Stimulated activated CD8-positive, alpha-beta memory T cell treated with anti-CD3 and anti-CD28 coated beads, Interleukin-2, amount 100 ng/mL, for 1 hour (primary cell): Measurements from ENCODE around the gene BET1L.
"Not testable (repeated sequence)": the region's sequence is repeated elsewhere in the genome, so short reads cannot be mapped to it uniquely, and the experiment has no call there.

Experiments used
- DNase-seq, 2 donors: peaks; one replicate each; pipeline ENCODE4 v3.0.0-alpha.2; 2020; ENCODE audit warnings: low read depth in 2 of 2

BET1L gene

DNA sequence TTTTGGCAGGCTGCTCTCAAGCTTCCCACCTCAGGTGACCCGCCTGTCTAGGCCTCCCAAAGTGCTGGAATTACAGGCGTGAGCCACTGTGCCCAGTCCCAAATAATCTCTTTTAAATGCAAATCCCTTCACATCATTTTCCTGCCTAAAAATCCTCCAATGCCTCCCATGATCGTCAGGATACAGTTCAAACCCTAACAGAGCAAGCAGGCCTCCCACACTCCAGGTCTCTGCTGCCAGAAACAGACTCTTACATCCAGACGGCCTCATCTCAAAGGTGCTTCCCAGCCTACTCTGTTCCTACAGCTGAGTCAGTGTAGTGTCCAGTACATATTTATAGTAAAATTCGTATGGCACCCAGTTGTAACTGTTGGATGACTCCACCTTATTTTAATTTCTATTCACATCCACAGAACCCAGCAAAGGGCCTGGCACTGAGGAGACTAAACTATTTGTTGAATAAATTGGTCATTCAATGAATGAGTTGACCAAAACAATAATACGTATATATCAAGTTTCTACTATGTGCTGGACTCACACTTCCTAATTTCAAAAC is 20.7 kb upstream of the BET1L start:
- no peak for DNase-seq

DNA sequence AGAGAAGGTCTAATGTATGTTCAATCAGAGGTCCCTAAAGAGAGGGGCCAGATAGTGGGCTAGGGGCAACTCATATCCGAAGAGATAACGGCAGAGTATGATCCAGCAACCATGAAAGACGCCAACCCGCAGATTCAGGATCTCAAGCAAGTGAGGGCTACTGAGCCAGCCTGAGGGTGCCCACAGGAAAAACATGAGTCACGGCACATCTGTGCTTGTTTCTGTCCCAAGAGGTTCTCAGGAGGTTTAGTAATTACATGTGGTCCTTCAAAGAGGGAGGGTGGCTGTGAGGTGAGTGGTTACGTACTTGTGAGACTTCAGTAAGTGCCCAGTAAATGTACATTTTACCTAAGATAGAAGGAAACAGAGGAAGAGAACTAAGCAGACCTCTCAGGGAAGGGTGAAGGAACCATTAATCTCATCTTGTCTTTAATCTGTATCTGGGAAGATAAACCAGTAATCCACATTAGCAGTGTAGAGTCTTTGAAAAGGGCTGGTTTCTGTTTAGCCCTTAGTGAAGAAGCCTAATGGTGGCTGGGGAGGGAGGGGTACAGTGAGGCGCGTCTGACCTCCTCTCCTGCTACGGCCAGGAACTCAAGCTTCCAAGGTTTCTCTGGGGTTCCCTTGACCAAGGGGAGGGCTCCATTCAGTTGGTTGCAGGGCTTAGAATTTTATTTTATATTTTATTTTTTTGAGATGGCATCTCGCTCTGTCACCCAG is 18.7 kb upstream of the BET1L start:
- no peak for DNase-seq

DNA sequence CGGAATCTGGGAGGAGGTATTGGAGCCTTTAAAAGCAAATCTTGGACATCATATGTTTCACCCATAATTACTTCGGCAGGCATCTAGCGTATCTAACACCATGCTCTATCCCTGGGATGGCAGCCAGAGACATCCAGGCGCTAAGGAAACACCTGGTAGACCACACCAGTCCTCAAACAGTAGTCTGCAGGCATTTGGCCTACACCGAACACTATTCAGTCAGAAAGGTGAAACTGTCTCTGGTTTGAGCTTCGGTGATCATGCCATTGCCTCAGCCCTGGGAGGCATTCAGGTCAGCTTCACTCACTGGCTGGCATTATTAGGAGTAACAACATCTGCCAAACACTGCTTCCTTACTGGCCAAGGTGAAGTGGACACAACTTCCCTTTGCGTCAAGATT is 17.2 kb upstream of the BET1L start:
- no peak for DNase-seq

DNA sequence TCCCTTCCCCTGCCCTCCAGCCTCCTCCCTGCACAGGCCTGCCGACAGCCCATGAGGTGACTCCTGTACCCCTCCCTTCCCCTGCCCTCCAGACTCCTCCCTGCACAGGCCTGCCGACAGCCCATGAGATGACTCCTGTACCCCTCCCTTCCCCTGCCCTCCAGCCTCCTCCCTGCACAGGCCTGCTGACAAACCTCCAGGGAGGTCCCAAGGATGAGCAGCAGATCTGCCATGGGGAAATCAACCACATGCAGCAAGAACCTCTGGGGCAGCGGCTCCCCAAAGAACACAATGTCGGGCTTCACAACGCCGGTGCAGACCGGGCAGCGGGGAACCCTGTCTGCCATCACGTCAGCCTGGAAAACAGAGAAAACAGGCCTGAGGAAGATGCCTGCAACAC is 16.7 kb upstream of the BET1L start:
- DNase-seq = no peak

DNA sequence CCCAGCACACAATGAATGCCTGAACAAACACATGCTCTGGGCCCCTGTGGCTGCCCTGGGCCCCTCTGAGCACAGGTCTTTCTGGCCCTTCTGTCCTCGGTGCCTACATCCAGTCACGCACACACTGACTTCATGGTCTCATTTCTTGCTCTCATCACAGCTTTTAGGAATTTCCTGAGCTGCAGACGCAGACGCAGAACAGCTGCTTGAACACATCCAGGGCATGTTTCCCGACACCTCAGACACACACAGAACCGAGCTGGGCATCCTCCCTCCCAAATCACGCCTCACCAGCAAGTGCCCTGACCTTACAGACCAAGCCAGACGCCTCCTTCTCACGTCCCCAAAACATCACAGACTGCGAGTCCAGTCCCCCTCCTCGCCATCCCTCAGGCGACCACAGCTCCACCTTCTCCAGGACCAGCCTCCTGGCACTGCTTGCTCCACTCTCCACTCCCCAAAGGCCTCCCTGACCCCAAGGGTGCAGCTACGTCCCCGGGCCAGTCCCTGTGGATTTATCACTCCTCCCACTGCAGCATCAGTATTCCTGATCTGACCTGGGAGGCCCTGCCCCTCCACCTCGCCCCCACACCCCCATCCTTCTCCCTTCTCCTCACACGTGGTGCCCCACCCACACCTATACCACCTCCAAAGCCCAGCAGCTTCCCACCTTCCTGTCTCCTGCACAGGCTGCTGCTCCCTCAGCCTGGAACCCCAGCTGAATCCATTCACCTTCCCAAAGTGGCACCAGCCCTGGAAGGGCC is 16.0 kb upstream of the BET1L start:
- no peak for DNase-seq

DNA sequence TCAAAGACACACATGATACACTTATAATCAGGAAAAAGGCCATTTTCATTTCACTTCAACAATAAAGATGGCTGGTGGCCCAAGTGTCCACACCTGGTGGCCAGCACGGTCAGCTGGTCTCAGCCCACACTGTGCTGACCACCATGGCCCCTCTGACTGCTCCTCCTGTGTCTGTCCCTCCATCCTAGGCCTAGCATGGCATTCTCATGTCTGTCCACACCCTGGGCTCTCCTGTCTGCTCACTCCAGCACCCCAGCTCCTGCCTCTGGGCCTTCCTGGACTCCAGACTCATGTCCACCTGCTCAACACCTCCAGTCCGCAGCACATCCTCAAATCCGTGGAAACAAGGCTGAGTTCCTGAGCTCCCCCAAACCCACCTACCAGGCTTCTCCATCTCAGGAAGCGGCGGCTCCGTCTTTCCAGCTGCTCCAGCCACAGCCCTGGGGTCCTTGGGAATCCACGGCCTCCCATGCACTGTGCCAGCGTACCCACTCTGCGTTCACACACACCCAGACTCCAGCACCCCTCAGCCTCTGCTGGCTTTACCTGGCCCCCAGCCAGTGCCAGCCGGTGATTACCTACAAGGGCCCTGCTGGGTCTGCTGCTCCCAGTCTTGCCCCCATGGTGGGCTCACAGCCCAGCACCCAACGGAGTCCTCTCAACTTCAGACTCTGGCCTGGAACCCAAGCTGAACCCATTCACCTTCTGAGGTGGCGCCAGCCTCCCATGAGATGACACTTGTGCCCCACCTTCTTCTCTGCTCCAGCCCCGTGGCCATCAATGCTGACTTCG is 15.0 kb upstream of the BET1L start:
- no peak for DNase-seq

DNA sequence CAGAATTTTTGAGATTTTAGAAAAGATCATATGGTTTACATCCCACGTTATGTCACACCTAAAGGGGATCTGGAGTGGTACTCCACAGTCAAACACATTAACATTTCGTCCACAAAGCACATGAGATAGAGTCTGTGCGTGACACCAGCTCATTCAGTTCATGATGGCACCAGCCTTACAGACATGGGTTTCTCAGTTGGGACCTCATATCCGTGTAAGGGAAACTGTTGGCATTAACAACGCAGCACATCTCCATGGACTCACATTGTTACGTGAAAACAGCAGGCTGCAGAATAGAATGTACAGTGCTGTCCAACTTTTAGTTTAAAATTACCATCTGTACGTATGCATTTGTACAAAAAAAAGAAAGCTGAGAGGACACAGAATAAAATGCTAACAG is 14.3 kb upstream of the BET1L start:
- DNase-seq = no peak

DNA sequence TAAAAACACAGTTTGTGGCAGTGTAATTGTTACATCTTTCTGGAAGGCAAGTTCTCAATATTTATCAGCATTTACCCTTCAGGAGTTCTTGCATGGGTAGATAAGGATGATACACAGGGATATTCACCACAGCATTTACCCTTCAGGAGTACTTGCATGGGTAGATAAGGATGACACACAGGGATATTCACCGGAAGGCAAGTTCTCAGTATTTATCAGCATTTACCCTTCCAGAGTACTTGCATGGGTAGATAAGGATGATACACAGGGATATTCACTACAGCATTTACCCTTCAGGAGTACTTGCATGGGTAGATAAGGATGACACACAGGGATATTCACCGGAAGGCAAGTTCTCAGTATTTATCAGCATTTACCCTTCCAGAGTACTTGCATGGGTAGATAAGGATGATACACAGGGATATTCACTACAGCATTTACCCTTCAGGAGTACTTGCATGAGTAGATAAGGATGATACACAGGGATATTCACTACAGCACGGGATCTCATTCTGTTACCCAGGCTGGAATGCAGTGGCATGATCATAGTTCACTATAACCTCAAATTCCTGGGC is 13.5 kb upstream of the BET1L start:
- DNase-seq = not testable (repeated sequence)

DNA sequence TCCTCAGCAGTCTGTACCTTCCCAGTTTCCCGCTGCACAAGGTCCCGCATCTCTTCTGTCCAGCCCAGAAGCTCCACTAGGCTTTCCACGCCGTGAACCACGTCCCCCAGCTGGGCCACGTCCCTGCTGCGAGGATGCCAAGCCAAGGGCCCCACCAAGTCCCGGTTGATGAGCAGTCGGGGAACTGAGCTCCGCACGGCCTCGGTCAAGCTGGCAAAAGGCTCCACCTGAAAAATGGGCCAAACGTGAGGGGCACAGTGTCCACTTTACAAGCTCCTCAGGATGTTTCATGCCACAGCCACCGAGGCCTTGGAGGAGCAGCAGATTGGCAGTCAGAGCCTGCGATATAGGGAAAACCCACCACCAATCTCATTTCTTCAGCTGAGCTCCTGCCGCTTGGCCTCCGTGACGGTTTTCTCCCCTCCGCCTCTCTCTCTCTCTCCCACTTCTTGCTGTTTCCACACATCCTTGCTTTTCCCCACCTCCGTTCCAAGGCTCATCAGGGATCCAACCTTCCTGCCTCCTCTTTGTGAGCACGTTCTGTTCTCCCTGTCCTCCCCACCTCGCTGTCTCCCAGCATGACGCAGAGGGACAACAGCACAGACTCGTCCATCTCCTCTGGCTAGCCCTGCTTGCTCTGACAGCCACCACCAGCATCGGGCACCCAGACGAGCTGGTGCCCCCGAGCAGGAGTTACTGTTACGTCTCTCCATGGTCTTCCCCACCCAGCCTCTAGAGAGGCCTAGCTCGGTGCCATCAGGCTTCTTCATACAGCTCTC is 11.8 kb upstream of the BET1L start:
- no peak for DNase-seq

DNA sequence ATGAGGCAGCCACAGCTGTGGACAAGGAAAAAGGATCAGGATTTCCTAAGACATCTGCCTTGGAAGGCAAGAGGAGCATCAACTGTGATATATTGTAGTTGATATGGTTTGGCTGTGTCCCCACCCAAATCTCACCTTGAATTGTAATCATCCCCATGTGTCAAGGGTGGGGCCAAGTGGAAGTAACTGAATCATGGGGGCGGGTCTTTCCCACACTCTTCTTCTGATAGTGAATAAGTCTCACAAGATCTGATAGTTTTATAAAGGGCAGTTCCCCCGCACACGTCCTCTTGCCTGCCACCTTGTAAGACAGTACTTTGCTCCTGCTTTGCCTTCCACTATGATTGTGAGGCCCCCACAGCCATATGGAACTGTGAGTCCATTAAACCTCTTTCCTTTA is 10.5 kb upstream of the BET1L start:
- DNase-seq = no peak

DNA sequence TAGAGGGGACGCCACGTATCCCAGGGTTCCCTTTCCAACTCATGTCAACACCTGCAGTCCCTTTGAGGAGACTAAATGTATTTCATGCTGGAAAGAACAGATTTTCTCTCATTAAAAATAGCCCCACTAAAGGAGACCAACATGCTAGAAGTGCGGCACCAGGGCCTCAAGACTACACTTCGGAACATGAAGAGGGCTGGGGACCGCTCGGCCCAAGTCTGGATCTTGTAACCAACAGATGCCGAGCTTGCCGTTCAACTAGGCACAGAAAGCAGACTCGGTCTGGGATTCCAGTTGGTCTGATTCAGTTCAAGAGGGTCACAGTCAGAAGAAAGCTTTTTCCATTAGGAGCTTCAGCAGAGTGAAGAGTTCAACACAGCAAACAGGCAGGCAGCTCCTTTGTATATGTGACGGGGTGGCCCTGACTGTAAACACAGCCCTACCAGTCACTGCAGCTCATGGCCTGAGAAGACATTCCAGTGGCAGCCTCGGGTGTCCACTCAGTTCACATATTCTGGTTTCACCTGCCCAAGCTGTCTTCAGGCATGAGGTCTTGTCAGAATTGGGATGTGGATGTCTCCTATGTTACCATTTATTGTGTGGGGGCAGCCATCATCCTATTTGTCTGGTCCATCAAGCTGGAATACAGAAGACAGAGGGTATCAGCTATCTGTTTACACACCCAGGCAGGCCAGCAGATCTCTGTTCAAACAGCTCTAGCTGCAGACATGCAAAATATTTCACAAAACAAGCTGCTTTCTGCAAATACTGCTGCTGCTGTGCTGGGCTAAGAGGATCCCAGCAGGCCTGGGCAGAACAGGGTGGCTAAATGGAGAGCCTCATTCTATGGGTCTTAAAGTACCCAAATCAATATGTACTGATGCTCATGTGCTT is 9.1 kb upstream of the BET1L start:
- no peak for DNase-seq

DNA sequence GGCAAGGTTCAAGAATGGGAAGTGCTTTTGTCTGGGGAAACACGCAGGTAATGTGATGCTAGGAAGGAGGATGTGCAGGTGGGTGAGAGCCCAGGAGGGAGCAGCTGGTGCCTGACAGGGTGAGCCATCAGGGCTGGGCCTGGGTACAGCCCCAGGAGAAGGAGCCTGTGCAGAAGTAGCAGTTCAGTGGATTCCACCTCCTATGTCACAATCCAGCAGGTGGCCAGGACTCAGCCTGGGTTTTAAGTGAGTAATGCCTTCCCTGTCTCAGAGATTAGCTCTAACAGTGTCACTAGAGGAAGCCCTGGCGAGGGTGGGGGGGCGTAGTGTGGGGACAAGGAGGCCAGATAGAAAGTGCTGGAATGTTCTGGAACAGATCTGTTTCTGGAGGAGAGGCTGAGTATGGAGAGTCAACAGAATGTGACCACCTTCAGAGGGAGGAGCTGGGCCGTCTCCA is 8.4 kb upstream of the BET1L start:
- DNase-seq = no peak

DNA sequence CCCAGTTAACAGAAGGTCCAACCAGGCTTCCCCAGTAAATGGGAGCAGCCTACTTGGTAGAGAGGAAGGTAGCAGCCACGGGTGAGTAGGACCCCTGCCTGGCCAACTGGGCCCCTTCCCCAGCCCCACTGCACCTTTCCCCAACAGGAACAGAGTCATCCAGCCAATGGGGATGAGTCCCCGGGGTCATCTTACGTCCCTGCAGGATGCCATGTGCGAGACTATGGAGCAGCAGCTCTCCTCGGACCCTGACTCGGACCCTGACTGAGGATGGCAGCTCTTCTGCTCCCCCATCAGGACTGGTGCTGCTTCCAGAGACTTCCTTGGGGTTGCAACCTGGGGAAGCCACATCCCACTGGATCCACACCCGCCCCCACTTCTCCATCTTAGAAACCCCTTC is 6.9 kb upstream of the BET1L start:
- no peak for DNase-seq

DNA sequence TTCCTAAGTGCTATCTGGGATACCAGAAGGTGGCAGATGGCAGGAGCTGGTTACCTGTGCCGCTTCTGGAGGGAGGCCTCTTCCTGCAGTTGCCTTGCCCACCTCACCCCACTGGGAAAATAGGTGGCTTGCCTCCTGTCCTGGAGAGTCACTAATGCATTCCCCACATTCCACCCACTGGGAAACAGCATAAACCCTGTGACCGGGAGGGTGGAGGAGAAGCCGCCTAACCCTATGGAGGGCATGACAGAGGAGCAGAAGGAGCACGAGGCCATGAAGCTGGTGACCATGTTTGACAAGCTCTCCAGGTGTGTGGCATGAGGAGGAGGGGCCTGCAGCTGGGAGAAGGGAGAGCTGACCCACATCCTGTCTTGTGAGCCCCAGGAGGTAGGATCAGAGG is 5.9 kb upstream of the BET1L start:
- no peak for DNase-seq

DNA sequence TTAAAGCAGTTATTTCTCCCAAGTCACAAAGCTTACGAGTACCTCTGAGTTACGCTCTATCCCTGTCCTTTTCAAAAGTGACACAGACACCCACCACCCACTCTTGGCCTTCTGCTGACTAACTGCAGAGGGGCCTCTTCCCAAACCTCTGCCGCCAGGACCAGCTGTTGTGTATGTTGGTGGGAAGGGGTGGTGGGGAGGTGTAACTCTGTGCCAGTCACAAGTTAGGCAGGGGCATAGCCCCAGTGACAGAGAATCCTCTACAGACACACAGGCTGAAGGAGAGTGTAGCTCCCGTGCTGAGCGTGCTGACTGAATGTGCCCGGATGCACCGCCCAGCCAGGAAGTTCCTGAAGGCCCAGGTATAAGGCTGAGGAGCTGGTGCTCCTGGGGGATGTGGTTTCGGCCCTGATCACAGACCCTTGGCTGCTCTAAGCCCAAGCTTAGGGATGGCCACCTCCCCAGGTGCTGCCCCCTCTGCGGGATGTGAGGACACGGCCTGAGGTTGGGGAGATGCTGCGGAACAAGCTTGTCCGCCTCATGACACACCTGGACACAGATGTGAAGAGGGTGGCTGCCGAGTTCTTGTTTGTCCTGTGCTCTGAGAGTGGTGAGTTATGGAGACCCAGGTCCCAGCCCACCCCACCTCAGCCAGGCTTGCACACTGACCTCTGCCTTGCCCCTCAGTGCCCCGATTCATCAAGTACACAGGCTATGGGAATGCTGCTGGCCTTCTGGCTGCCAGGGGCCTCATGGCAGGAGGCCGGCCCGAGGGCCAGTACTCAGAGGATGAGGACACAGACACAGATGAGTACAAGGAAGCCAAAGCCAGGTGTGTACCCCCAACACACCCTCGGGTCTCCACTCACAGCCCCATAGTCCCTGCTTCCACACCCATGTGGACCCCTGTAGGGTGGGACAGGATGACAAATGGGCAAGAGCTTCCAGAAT is 5.2 kb upstream of the BET1L start:
- no peak for DNase-seq

DNA sequence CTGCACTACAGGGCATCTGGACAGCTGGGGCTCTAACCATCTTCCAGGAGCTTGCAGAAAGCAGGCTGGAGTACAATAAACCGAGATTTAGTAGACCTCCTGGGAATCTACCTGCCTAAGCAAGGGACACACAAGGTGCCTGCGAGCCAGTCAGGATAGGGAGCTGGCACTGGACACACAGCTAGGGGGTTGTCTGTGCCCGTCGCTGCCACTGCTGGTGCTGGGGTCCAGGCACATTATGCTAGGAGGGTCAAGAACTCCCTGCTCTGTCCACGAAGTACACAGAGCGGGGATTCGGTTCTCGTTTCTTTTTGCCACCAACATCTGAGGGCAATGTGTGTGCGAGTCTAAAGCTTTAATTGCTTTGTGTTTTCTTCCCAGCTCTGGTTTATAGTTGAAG is 4.5 kb upstream of the BET1L start:
- DNase-seq = no peak

DNA sequence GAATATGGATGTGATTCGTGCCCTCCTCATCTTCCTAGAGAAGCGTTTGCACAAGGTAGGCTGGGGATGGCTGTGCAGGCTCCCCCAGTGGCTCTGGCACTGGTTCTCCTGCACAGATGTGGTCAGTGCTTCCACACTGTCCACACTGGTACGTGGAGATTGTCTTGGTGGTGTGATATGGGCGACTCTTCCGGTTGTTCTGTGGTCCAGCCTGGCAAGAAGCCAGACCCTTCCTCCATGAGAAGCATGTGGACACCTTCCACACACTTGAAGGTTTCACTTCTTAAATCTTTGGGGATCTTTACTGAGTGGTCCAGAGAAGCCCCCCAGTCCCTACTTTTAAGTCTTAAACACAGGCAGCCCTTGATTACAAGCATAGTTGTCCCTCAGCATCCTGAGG is 4.1 kb upstream of the BET1L start:
- DNase-seq = no peak

DNA sequence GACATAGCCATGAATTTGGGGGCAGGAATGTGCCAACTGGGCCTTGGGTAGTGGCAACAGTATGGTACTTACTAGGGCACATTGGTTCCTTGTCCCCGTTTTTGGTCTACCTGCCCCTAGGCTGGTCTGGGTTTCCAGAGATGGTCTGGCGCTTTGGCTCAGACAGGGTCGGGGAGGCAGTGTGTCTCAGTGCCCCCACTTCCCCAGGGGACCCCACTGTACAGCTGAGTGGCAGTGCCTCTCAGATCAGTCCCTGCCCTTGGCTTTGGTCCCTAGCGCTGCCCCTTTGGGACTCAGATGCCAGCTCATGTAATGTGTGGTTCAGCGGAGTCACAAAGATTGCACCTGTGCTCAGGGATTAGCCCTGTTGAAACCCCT is 3.6 kb upstream of the BET1L start:
- DNase-seq = no peak
